AG09309 (cell line): Measurements from ENCODE around the gene GCNT4.

Experiments
- DNase-seq: peaks from one replicate; pipeline ENCODE4 v3.0.0-alpha.2; 2010; ENCODE audit warnings: low read depth
- H3K4me3 ChIP-seq: 2 replicates; pipeline ENCODE4 v1.5.1; 2011; ENCODE audit warnings: mild to moderate bottlenecking, low read depth, low read length, moderate library complexity; ENCODE audit not compliant: control insufficient read depth
- CTCF ChIP-seq: IDR thresholded peaks from 2 replicates; pipeline ENCODE4 v1.5.1; 2011; ENCODE audit warnings: mild to moderate bottlenecking, low read depth, low read length, inconsistent platforms; ENCODE audit not compliant: insufficient read depth, control insufficient read depth; ENCODE audit errors: missing control alignments

Gene GCNT4

GRCh38 chr5:75078027-75078426, 25.7 kb upstream of the GCNT4 start:
- H3K4me3 ChIP-seq: no peak overlapping the region
- no peak for DNase-seq
- TF ChIP-seq CTCF: no peak

- H3K4me3 ChIP-seq: no peak overlapping the region
- no peak for DNase-seq
- no peak for TF ChIP-seq CTCF
These were observed 19.7 kb upstream of the GCNT4 start for GRCh38 chr5:75072061-75072460.

- DNase-seq: no peak
- TF ChIP-seq CTCF: no peak
These were observed 18.7 kb upstream of the GCNT4 start for GRCh38 chr5:75071100-75071499.

GRCh38 chr5:75067434-75067833, 15.1 kb upstream of the GCNT4 start:
- no peak for DNase-seq

More at GRCh38 chr5:75071100-75071499, 18.7 kb upstream of the GCNT4 start:
- H3K4me3 ChIP-seq: no peak overlapping the region

GRCh38 chr5:75062925-75063531, 10.7 kb upstream of the GCNT4 start:
- no peak for TF ChIP-seq CTCF

More at GRCh38 chr5:75067434-75067833, 15.1 kb upstream of the GCNT4 start:
- TF ChIP-seq CTCF: no peak
- no peak overlapping the region for H3K4me3 ChIP-seq

GRCh38 chr5:75059912-75060545, 7.7 kb upstream of the GCNT4 start:
- DNase-seq: no peak
- no peak for TF ChIP-seq CTCF
- H3K4me3 ChIP-seq: no peak overlapping the region

More at GRCh38 chr5:75062925-75063531, 10.7 kb upstream of the GCNT4 start:
- H3K4me3 ChIP-seq: no peak overlapping the region
- DNase-seq: no peak
